Tibial nerve (tissue), 4 donors: ENCODE results near the gene AREL1. TPM values are rescaled to one million over a fixed set of nuclear protein-coding genes. Genes with fewer than 3 reads are reported as not detected.

Source experiments
- DNase-seq, 2 donors: peaks; one replicate each; pipeline ENCODE4 v3.0.0-alpha.2; 2019; ENCODE audit warnings: low spot score in 2 of 2
- H3K27ac ChIP-seq, 4 donors: fragments of 200-600 bp; sonication (generic) in 3 of 4; one replicate each; pipeline ENCODE4 v1.5.1; 2017 to 2019; ENCODE audit warnings: mild to moderate bottlenecking in 1 of 4
- H3K27me3 ChIP-seq, 2 donors: fragments of 200-600 bp; sonication (generic) in 1 of 2; one replicate each; pipeline versions ENCODE4 v1.5.1 to v1.6.0; 2017 to 2019
- H3K36me3 ChIP-seq, 3 donors: fragments of 200-600 bp; sonication (generic); one replicate each; pipeline ENCODE4 v1.5.1; 2018 to 2019
- H3K4me1 ChIP-seq, 4 donors: fragments of 200-600 bp; sonication (generic) in 3 of 4; one replicate each; pipeline ENCODE4 v1.5.1; 2017 to 2019
- H3K4me3 ChIP-seq, 4 donors: fragments of 200-600 bp; sonication (generic) in 3 of 4; one replicate each; pipeline ENCODE4 v1.5.1; 2017 to 2019; ENCODE audit warnings: mild to moderate bottlenecking in 1 of 4, moderate library complexity in 1 of 4
- H3K9me3 ChIP-seq, 4 donors: fragments of 200-600 bp; sonication (generic) in 3 of 4; one replicate each; pipeline ENCODE4 v1.5.1; 2017 to 2019
- EP300 ChIP-seq, 2 donors: sonication (generic); formaldehyde crosslinking; IDR thresholded peaks; one replicate each; pipeline ENCODE4 v1.6.1; 2017; ENCODE audit warnings: antibody characterized with exemption in 2 of 2, mild to moderate bottlenecking in 1 of 2
- POLR2A ChIP-seq, 2 donors: fragments of 450-650 bp; IDR thresholded peaks; one replicate each; pipeline ENCODE4 v1.6.1; 2017; ENCODE audit warnings: antibody characterized with exemption in 2 of 2, mild to moderate bottlenecking in 2 of 2, moderate library complexity in 2 of 2
- WGBS, 2 donors: methylation state at CpG; one replicate each; pipeline ENCODE4 v1.1.5; 2018; 5-methylcytosine and 5-hydroxymethylcytosine counted together
- total RNA-seq, 4 donors: library from RNA; depleted of rRNA; stranded (reverse); fragments of >200 nt; gene quantifications; one replicate each; pipeline ENCODE4 v1.1.0, GENCODE V29; 2016
- TF ChIP-seq, protein P1 (sequence below), 5 experiments: fragments of 200-600 bp in 3 of 5; fragments of 450-650 bp in 2 of 5; sonication (generic) in 3 of 5; IDR thresholded peaks; one replicate each; pipeline ENCODE4 v1.5.1; 2016 to 2019; ENCODE audit warnings: antibody characterized with exemption in 5 of 5, mild to moderate bottlenecking in 3 of 5, moderate library complexity in 2 of 5

Gene AREL1
- total RNA-seq, 4 donors from 2014 or later = 25.3 to 35.0 (median 32.2) TPM

DNA sequence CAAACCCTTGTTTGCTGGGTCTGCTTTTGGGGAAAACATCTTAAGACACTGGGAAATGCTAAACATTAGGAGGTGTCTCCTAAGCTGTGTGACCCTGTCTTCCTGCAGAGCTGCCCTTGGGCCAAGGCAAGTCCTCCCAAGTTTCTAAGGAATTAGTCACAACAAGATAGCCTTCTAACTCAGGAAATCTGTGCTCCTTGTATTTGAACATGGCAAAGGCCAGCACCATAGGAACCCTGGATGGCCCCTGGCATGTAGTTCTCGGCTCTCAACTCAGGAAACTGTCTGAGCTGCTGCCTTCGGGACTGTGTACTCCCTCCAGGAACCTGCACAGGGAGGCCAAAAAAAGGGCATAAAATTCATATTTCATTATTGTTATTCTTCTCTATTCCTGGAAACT lies 63.2 kb downstream of the AREL1 start:
- peaks cover 0 to 64% (median 3%) of the 10 kb centered on the region in 4 donors for H3K4me1 ChIP-seq
- no peak for DNase-seq
- H3K27me3 ChIP-seq = no peaks in the 10 kb centered on the region
- WGBS, 2 donors = 65 to 76% methylated on average over 2 of the region's 2 CpGs
- no peak overlapping the region for H3K27ac ChIP-seq
- H3K36me3 ChIP-seq = no peaks in the 10 kb centered on the region
- no peak overlapping the region for H3K4me3 ChIP-seq
- TF ChIP-seq EP300 (IDR thresholded peaks at IDR 0.05) = no peak
- TF ChIP-seq, protein P1, sequence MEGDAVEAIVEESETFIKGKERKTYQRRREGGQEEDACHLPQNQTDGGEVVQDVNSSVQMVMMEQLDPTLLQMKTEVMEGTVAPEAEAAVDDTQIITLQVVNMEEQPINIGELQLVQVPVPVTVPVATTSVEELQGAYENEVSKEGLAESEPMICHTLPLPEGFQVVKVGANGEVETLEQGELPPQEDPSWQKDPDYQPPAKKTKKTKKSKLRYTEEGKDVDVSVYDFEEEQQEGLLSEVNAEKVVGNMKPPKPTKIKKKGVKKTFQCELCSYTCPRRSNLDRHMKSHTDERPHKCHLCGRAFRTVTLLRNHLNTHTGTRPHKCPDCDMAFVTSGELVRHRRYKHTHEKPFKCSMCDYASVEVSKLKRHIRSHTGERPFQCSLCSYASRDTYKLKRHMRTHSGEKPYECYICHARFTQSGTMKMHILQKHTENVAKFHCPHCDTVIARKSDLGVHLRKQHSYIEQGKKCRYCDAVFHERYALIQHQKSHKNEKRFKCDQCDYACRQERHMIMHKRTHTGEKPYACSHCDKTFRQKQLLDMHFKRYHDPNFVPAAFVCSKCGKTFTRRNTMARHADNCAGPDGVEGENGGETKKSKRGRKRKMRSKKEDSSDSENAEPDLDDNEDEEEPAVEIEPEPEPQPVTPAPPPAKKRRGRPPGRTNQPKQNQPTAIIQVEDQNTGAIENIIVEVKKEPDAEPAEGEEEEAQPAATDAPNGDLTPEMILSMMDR (IDR thresholded peaks at IDR 0.05) = no peak
- TF ChIP-seq POLR2A (IDR thresholded peaks at IDR 0.05) = no peak
- no peaks in the 10 kb centered on the region for H3K9me3 ChIP-seq

DNA sequence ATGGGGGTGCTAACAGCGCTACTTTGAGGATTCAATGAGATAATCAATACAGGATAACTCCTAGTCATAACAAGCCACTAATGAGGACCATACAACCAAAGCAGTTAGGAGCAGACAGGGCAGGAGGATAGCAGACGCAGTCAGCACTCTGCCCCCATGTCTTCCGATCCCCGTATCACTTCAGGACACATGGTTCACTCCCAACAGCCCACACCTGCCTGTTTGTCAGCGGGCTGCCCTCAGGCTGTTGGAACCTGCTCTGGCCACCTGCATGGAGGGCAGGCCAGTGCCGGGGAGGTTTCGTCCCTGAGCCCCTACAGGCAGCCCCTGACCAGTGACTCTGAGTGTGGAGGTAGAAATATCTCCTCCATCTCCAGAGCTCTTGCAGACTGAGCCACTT lies 63.7 kb downstream of the AREL1 start:
- no peak for DNase-seq

DNA sequence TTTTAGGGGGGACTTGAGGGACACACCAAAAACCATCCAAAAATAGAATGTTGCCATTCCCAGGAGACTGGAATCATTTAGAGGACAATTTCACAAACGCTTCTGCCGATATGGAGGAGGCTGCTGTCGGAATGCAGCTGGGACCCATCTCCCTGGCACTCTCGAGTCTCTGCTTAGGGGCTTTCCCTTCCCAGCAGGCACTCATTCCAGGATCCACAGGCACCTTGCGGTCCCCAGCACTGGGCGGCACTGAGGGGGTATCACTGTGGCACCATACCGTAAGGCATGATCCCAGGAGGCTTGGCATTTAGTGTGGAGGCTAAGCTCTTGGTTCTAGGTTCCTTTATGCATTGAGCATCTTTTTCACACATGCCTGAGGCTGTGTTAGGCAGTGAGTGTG lies 64.3 kb downstream of the AREL1 start:
- no peaks in the 10 kb centered on the region for H3K9me3 ChIP-seq
- H3K4me1 ChIP-seq = peaks cover 0 to 59% (median 3%) of the 10 kb centered on the region in 4 donors
- H3K4me3 ChIP-seq = no peak overlapping the region
- no peaks in the 10 kb centered on the region for H3K27me3 ChIP-seq
- WGBS, 2 donors = 69 to 73% methylated on average over 7 of the region's 7 CpGs
- H3K36me3 ChIP-seq = no peaks in the 10 kb centered on the region
- no peak for DNase-seq
- no peak overlapping the region for H3K27ac ChIP-seq
- TF ChIP-seq POLR2A (IDR thresholded peaks at IDR 0.05) (no peak), EP300 (IDR thresholded peaks at IDR 0.05) (no peak)
- TF ChIP-seq, protein P1 (IDR thresholded peaks at IDR 0.05) = no peak

More for the DNA sequence above, 63.7 kb downstream of the AREL1 start:
- TF ChIP-seq EP300 (IDR thresholded peaks at IDR 0.05) (no peak), POLR2A (IDR thresholded peaks at IDR 0.05) (no peak)
- TF ChIP-seq, protein P1 (IDR thresholded peaks at IDR 0.05) = no peak
- 80 to 85% methylated on average over 7 of the region's 7 CpGs for WGBS, 2 donors
- no peaks in the 10 kb centered on the region for H3K36me3 ChIP-seq
- H3K4me3 ChIP-seq = no peak overlapping the region
- H3K27me3 ChIP-seq = no peaks in the 10 kb centered on the region
- H3K9me3 ChIP-seq = no peaks in the 10 kb centered on the region
- peaks cover 0 to 63% (median 3%) of the 10 kb centered on the region in 4 donors for H3K4me1 ChIP-seq
- H3K27ac ChIP-seq = no peak overlapping the region

DNA sequence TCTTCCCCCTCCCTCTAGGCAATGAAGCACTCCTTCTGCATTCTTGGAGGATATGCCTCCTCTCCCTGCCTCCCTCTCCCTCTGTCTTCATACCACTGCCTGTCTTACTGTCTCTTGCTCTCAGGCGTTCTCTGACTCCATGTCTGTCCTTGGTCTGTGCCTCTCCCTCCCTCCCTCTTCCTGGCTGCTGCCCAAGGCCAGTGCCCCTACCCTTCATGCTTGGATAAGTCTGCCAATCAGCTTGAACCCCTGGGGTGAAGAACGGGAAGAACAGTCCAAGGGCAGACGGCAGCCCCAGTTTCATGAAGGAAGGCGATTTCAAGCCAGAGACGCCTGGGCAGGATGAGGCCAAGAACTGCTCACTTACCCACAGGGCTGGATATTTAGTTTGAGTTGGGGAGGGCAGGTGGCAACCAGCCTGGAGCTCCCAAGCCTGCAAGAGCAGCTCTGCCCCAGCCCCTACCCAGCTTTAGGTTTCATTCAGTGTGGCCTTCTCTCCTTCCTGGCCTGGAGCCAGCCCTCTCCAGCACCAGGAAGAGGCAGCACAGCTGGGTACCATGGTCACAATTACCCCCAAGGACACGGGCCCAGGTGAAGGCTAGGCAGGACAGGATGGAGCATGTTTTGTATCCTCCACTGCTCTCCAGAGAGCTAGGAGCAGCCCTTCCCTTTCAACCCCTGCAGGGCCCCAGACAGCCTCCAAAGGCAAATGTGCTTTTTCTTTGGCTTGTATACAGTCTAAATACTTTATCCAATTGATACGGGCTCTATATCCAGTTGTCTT lies 65.0 kb downstream of the AREL1 start:
- 18 to 19% methylated on average over 6 to 7 of the region's 7 CpGs for WGBS, 2 donors
- Histone ChIP-seq H3K4me1 (peaks cover 0 to 53% (median 3%) of the 10 kb centered on the region in 4 donors), H3K27ac (no peak overlapping the region), H3K9me3 (no peaks in the 10 kb centered on the region), H3K27me3 (no peaks in the 10 kb centered on the region), H3K36me3 (no peaks in the 10 kb centered on the region), H3K4me3 (no peak overlapping the region)
- TF ChIP-seq POLR2A (IDR thresholded peaks at IDR 0.05) (no peak), EP300 (IDR thresholded peaks at IDR 0.05) (no peak)
- TF ChIP-seq, protein P1 (IDR thresholded peaks at IDR 0.05) = no peak
- no peak for DNase-seq

DNA sequence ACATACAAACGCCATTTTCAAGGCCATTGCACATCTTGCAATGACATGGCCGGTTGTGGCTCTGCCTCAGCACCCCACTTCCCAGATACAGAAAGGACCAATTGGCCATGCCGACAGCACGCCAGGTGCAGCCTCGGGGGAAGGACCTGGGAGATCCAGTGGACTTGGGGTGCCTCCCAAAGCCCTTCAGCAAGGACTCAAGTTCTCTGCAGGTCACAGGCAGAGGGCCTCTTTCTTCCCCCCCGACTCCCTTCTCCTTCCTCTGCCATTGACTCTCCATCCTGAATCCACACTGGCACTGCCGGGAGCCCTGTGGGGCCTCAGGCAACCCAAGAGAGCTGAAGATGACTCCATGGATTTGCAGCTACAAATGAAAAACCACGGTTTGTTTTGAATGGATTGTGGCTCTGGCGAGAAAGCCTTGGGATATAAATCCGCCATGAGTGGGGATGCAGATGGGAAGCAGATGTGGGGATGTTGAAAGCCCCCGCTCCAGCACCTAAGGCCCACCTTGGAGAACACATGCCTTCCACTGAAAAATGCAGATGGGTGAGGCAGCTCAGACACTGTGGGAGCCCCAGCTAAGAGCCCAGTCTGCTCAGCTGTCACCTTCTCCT lies 65.7 kb downstream of the AREL1 start:
- TF ChIP-seq POLR2A (IDR thresholded peaks at IDR 0.05) = no peak
- TF ChIP-seq, protein P1 (IDR thresholded peaks at IDR 0.05) = no peak
- TF ChIP-seq EP300 (IDR thresholded peaks at IDR 0.05) = no peak
- no peak for DNase-seq
- H3K9me3 ChIP-seq = no peaks in the 10 kb centered on the region
- no peak overlapping the region for H3K27ac ChIP-seq
- H3K4me1 ChIP-seq = peaks cover 0 to 48% (median 3%) of the 10 kb centered on the region in 4 donors
- no peak overlapping the region for H3K4me3 ChIP-seq
- H3K27me3 ChIP-seq = no peaks in the 10 kb centered on the region
- 78 to 80% methylated on average over 11 of the region's 11 CpGs for WGBS, 2 donors
- H3K36me3 ChIP-seq = no peaks in the 10 kb centered on the region
